Astrocyte (in vitro differentiated cells and primary cell): ENCODE measurements around the gene SLC9A9.

Experiments
- EZH2 ChIP-seq: IDR thresholded peaks from 2 replicates; pipeline ENCODE4 v1.6.1; 2012; ENCODE audit warnings: mild to moderate bottlenecking, low read length, inconsistent platforms; ENCODE audit not compliant: insufficient read depth
- TF ChIP-seq, protein P1 (sequence below): IDR thresholded peaks from 2 replicates; pipeline ENCODE4 v1.5.1; 2011; ENCODE audit warnings: low read depth, mild to moderate bottlenecking, inconsistent platforms, low read length, moderate library complexity; ENCODE audit not compliant: insufficient read depth

DNA sequence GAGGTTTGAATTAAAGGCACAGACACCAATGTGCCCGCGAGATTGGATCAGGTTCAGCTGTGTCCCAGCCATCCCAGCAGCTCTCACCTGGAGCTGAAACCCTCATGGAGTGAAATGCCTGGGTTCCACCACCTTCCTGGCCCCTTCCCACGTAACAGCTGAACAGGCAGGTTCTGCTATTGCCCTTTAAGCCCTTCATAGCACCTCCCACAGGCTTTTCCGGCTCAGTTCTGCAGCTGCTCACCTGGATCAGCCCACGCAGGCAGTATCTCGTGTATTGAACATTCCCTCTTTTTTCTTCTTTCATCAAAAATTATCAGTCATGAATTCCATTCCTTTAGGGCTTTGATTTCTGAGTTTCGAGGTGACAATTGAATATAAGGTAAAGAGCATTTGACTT lies 129.8 kb downstream of the SLC9A9 start:
- TF ChIP-seq, protein P1, sequence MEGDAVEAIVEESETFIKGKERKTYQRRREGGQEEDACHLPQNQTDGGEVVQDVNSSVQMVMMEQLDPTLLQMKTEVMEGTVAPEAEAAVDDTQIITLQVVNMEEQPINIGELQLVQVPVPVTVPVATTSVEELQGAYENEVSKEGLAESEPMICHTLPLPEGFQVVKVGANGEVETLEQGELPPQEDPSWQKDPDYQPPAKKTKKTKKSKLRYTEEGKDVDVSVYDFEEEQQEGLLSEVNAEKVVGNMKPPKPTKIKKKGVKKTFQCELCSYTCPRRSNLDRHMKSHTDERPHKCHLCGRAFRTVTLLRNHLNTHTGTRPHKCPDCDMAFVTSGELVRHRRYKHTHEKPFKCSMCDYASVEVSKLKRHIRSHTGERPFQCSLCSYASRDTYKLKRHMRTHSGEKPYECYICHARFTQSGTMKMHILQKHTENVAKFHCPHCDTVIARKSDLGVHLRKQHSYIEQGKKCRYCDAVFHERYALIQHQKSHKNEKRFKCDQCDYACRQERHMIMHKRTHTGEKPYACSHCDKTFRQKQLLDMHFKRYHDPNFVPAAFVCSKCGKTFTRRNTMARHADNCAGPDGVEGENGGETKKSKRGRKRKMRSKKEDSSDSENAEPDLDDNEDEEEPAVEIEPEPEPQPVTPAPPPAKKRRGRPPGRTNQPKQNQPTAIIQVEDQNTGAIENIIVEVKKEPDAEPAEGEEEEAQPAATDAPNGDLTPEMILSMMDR = no peak
- no peak for TF ChIP-seq EZH2
